Measurements from ENCODE around the gene CLDN8.

Gene CLDN8

DNA sequence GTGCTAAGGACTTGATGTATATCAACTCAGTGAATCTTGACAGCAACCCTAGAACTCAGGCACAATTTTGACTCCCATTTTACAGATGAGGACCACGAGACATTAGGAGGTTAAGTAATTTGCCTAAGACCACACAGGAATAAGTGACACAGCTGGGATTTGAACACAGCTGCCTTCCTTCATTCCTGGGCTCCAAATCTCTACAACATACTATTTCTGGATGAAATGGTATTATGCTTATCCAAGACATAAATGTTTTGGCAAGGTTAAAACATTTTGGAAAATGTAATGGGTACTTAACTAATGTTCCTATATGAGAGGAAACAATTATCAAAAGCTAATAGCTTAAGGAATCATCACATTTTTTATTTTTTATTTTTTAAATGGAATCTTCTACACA lies 4.8 kb downstream of the CLDN8 start:
- in situ Hi-C loops (cut with HindIII; ENCODE audit: low sequenced_read_pairs), result no loop called here
- H3K4me3 ChIP-seq (ENCODE audit: low read depth, low read length), result no peak overlapping the region
- TF ChIP-seq, protein P1, sequence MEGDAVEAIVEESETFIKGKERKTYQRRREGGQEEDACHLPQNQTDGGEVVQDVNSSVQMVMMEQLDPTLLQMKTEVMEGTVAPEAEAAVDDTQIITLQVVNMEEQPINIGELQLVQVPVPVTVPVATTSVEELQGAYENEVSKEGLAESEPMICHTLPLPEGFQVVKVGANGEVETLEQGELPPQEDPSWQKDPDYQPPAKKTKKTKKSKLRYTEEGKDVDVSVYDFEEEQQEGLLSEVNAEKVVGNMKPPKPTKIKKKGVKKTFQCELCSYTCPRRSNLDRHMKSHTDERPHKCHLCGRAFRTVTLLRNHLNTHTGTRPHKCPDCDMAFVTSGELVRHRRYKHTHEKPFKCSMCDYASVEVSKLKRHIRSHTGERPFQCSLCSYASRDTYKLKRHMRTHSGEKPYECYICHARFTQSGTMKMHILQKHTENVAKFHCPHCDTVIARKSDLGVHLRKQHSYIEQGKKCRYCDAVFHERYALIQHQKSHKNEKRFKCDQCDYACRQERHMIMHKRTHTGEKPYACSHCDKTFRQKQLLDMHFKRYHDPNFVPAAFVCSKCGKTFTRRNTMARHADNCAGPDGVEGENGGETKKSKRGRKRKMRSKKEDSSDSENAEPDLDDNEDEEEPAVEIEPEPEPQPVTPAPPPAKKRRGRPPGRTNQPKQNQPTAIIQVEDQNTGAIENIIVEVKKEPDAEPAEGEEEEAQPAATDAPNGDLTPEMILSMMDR (IDR thresholded peaks at IDR 0.05; ENCODE audit: low read depth, low read length, missing control alignments), result no peak
- DNase-seq (ENCODE audit: low read depth), result no peak

DNA sequence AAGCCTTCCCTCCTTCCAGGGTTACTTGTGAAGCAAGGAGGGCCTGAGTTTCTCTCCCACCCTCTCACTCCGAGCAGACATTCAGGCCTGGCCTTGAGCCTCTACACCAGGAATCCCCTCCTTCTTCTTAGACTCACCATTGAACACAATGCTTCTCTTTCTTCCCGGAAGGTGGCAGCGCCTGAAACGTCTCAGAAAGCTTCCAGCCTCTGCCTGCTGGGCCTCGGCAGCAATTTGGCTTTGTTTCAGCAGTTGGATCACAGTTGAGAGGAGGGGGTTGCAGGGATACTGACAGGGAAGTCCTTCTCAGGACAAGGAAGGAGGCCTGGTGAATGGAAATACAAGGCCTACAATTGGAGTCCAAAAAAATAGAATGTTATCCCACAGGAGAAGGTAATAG lies 6.3 kb downstream of the CLDN8 start:
- in situ Hi-C loops (cut with HindIII; ENCODE audit: low sequenced_read_pairs), result no loop called here

DNA sequence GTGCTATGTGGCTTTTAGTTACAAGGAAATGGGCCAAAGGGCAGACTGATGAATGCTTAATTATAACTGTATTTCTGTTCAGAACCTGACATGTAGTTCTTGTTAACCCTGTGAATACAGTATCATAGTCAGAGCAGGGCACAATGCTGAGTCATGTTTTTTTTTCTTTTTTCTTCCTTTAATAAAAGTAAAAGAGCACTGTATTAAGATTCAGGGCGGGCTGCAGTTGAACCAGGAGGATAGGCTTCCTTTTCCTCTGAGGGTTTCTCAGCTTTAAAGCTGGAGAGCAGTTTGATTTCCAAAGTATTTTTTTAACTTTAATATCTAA lies 8.7 kb downstream of the CLDN8 start:
- no peak for DNase-seq (ENCODE audit: low read depth)

More for the DNA sequence above, 6.3 kb downstream of the CLDN8 start:
- DNase-seq (ENCODE audit: low read depth), result no peak
- H3K4me3 ChIP-seq (ENCODE audit: low read depth, low read length), result no peak overlapping the region
- TF ChIP-seq, protein P1 (IDR thresholded peaks at IDR 0.05; ENCODE audit: low read depth, low read length, missing control alignments), result no peak

DNA sequence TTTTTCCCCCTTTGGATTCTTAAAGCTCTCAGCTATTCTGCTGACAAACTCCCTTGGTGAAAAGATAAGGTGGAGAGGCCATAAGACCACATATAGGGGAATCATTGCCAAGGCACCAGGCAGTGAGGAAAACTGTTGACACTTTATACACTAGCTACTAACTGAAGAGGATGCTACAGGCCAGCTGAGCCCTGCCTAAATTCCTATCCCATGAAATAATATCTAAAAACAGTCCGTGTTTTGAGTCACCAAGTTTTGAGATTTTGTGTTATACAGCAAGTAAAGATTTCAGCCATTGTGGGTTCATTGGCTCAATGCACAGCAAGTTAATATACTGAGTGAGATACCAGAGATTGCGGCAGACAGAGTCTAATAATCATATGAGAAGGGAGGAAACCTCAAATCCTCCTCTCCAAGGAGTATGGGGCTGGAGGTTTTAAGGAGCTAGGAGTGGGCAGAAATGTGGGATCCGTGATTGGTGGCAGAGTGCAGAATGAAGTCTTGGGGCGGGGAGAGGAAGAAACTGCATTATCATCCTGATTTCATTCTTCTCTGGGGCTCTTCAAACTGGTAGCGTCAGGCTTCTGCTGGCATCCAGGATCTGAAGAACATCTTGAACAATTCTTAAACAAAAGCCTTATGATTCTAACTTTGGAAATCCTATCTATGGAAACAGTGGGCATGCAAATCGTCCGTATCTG lies 9.2 kb downstream of the CLDN8 start:
- in situ Hi-C loops (cut with HindIII; ENCODE audit: low sequenced_read_pairs), result no loop called here
- TF ChIP-seq, protein P1 (IDR thresholded peaks at IDR 0.05; ENCODE audit: low read depth, low read length, missing control alignments), result no peak
- no peak overlapping the region for H3K4me3 ChIP-seq (ENCODE audit: low read depth, low read length)
- no peak for DNase-seq (ENCODE audit: low read depth)

More for the DNA sequence above, 8.7 kb downstream of the CLDN8 start:
- TF ChIP-seq, protein P1 (IDR thresholded peaks at IDR 0.05; ENCODE audit: low read depth, low read length, missing control alignments), result no peak
- in situ Hi-C loops (cut with HindIII; ENCODE audit: low sequenced_read_pairs), result no loop called here
- H3K4me3 ChIP-seq (ENCODE audit: low read depth, low read length), result no peak overlapping the region

DNA sequence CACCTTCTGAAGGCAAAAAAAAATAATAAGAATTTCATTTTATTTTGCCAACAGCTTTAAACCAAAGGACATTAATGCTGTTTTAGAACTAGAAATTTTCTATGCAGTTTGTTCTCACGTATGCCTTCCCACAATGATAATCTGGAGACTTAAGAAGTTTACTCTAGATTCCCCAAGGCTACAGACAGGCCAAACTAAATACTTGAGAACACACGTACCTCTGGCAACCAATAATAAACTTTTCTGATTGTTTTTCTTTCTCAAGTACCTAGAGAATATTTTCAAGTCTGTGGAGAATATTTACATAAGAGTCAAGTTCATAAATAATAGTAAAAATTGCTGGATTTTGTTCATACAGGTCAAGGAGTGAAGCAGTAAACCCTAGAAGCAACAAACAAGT lies 15.9 kb downstream of the CLDN8 start:
- in situ Hi-C loops (cut with HindIII; ENCODE audit: low sequenced_read_pairs), result no loop called here
- no peak overlapping the region for H3K4me3 ChIP-seq (ENCODE audit: low read depth, low read length)
- DNase-seq (ENCODE audit: low read depth), result no peak
- TF ChIP-seq, protein P1 (IDR thresholded peaks at IDR 0.05; ENCODE audit: low read depth, low read length, missing control alignments), result no peak

DNA sequence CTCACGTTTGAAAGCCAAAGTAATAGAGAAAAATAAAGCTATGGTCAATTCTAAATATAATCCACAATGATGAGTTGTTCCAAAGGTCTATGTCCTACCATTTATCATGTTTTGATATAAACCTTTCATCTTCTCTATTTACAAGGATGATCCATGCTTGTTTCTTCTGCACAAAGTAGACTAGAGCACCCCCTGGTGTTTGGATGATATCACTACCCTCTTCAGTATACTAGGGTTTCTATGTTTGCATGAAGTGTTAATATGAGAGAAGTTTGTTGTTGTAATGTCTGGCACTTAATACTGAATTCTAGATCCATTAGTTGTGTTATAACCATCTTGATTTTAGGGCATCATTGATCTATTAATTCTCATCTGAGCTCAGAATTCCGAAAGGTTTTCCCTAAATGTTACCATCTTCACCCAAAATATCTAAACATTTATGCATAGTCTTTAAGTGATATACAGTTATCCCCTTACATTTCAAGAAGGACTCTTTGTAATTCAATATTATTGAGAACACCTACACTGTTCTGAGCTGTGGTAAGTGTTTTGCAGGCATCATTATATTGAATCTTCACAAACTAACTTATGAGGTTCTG lies 21.1 kb downstream of the CLDN8 start:
- H3K4me3 ChIP-seq (ENCODE audit: low read depth, low read length), result no peak overlapping the region
- DNase-seq (ENCODE audit: low read depth), result peak; percentile 4
- in situ Hi-C loops (cut with HindIII; ENCODE audit: low sequenced_read_pairs), result no loop called here
- TF ChIP-seq, protein P1 (IDR thresholded peaks at IDR 0.05; ENCODE audit: low read depth, low read length, missing control alignments), result peak; percentile 36
